SH-SY5Y (cell line): ENCODE data around the gene THRSP.

Experiments used
- GATA2 ChIP-seq: IDR thresholded peaks from 2 replicates; pipeline ENCODE4 v1.6.1; 2011; ENCODE audit warnings: mild to moderate bottlenecking, low read depth, low read length
- GATA3 ChIP-seq: IDR thresholded peaks from 2 replicates; pipeline ENCODE4 v1.6.1; 2011; ENCODE audit warnings: low read depth, mild to moderate bottlenecking, low read length, moderate library complexity

- TF ChIP-seq GATA3 (no peak), GATA2 (no peak)
These were observed 22.3 kb downstream of the THRSP start for GRCh38 chr11:78085972-78086371.
